VCaP (cell line): ENCODE measurements around the gene EP400.

ENCODE experiments used
- H3K27ac ChIP-seq: fragments of 450-650 bp; 2 replicates; pipeline ENCODE4 v1.5.1; 2017
- TF ChIP-seq, protein P1 (sequence below): fragments of 450-650 bp; conservative IDR thresholded peaks from 2 replicates; pipeline ENCODE4 v1.5.1; 2017; ENCODE audit warnings: mild to moderate bottlenecking, moderate library complexity

Gene EP400

DNA sequence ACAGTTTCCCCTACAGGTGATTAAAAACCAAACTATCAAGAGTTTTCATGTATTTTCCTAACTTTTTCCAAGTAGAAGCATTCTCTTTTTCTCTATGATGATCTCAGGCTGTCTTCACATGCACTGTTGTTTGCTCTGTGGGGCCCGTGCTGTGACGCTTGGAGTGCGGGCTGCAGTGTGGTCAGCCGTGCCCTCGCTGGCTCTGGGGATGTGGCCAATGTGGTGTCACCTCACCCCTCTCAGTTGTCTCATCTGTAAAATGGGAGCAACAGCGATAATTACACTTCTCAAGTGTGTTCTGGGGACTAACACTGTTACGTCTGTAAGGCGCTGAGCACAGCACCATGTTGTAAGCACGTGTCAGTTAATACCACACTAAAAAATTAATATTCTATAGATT, 165.8 kb downstream of the EP400 start:
- TF ChIP-seq, protein P1, sequence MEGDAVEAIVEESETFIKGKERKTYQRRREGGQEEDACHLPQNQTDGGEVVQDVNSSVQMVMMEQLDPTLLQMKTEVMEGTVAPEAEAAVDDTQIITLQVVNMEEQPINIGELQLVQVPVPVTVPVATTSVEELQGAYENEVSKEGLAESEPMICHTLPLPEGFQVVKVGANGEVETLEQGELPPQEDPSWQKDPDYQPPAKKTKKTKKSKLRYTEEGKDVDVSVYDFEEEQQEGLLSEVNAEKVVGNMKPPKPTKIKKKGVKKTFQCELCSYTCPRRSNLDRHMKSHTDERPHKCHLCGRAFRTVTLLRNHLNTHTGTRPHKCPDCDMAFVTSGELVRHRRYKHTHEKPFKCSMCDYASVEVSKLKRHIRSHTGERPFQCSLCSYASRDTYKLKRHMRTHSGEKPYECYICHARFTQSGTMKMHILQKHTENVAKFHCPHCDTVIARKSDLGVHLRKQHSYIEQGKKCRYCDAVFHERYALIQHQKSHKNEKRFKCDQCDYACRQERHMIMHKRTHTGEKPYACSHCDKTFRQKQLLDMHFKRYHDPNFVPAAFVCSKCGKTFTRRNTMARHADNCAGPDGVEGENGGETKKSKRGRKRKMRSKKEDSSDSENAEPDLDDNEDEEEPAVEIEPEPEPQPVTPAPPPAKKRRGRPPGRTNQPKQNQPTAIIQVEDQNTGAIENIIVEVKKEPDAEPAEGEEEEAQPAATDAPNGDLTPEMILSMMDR, result no peak
- no peak overlapping the region for H3K27ac ChIP-seq

DNA sequence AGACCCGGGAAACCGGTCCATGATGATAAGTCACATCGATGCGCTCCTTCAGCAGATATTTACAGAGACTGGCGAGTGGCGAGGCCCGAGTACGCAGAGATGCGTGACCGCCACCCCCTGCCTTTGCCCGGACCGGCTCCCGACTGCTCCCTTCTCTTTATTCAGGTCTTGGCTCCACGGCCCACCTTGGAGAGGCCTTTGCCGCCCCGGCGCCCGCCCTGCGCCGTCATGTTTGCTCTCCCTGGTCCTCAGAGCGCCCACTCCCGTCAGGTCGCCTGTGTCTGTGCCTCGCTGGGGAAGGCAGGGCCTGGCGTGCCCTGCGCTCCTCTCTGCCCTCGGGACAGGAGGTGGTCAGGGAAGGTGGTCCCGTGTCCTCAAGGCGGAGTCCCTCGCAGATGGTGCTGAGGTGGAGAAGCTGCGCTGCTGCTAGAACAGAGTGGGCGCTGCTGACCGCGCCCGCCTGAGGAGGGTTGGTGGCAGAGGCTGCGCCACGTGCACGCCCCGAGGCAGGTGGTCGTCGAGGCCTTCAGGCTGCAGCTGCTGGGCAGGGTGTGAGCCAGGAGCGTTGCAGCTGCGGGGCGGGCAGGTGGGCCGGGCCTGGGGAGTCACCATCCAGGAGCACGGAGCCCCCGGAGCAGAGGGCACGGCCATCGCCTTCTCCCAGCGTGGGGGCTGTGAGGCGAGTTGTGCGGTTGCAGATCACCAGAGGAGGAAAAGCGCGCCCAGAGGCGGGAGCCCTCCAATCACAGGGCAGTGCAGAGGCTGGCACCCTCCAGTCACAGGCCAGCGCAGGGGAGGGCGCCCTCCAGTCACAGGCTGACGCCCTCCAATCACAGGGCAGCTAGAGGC, 167.2 kb downstream of the EP400 start:
- H3K27ac ChIP-seq, result no peak overlapping the region
- TF ChIP-seq, protein P1, result no peak

DNA sequence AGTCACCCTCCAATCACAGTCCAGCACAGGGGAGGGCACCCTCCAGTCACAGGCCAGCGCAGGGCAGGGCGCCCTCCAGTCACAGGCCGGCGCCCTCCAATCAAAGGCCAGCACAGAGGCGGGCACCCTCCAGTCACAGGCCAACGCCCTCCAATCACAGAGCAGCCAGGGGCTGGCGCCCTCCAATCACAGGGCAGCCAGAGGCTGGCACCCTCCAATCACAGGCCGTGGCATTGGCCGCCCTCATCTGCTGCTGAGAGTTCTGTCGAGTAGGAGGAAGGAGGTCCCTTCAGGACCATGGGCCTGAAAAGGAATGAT, 167.8 kb downstream of the EP400 start:
- TF ChIP-seq, protein P1, result no peak
- no peak overlapping the region for H3K27ac ChIP-seq

DNA sequence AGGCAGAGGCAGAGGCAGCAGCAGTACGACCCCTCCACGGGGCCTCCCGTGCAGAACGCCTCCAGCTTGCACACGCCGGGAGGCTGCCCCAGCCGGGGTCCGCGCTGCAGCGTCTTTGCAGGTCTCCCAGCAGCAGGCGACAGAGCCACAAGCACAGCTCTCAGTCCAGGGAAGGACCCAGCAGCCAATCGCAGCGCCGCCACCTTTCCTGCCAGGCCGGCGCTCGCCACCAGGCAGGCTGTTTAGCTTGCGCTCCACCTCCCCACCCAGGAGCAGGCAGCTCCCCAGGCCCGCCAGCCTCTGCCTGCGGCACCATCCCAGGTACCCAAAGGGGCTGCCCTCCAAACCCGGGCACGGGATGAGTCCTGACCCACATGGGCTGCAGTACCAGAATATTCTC, 169.1 kb downstream of the EP400 start:
- TF ChIP-seq, protein P1, result no peak
- no peak overlapping the region for H3K27ac ChIP-seq

DNA sequence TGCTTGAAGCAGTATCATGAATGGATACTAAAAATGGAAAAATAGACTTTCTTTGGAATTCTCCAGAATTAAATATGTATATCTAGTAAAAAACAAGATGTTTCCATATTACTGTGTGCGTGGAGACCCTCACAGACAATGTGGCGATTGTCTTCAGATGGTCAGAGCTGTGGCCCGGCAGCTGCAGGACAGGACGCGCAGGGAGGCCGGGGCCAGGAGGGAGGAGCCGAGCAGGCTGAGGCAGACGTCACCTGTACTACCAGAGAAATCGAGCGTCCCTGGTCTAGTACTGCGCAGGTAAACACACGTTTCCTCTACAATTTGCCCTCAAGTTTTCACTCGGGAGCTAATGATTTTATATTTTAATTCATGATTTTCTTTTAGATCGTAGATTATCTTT, 171.5 kb downstream of the EP400 start:
- TF ChIP-seq, protein P1, result no peak
- no peak overlapping the region for H3K27ac ChIP-seq

DNA sequence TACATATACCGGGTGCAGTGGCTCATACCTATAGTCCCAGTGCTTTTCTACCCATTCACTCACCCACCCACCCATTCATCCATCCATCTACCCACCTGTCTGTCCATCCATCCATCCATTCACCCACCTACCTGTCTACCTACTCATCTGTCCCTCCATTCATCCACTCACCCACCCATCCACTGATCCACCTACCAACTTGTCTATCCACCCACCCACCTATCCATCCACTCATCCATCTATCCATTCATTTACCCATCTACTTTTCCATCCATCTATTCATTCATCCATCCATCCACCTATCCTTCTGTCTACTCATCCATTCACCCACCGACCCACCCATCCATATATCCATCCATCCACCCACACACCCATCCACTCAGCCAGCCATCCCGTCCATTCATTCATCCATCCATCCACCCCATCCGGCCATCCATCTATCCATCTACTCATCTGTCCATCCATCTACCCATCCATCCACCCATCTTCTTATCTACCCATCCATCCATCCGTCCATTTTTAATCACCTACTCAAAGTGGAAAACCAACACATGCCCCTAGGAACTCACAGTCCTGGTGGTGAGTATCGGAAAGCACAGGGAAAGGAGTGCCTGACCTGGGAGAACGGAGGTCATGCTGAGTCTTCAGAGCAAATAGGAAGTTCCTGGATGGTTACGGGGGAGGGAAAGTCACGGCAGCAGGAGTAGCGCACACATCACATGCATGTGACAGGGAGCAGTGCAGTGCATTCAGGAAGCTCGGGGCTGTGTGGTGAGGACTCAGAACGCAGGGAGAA, 174.4 kb downstream of the EP400 start:
- H3K27ac ChIP-seq, result no peak overlapping the region

More for the DNA sequence above, 174.4 kb downstream of the EP400 start:
- TF ChIP-seq, protein P1, result no peak
